Adrenal gland (tissue), 12 donors: ENCODE measurements around the gene ZSWIM6. TPM values are rescaled to one million over a fixed set of nuclear protein-coding genes. Genes with fewer than 3 reads are reported as not detected.

ENCODE experiments used
- DNase-seq, 7 donors: peaks; one replicate each; pipeline ENCODE4 v3.0.0-alpha.2; 2019 to 2020
- H3K27ac ChIP-seq, 5 donors: fragments of 200-600 bp; sonication (generic) in 4 of 5; 1 replicate in 3 of 5; 2 replicates in 2 of 5; pipeline versions ENCODE4 v1.5.1 to v1.8.0; 2016 to 2020; ENCODE audit warnings: mild to moderate bottlenecking in 1 of 5
- H3K27me3 ChIP-seq: fragments of 200-600 bp; 2 replicates; pipeline ENCODE4 v1.8.0; 2021
- H3K36me3 ChIP-seq, 2 donors: fragments of 200-600 bp; replicated peaks in 1 of 2; 1 replicate in 1 of 2; 2 replicates in 1 of 2; pipeline versions ENCODE4 v1.5.1 to v1.8.0; 2018 to 2022
- H3K4me1 ChIP-seq, 2 donors: fragments of 200-600 bp; replicated peaks in 1 of 2; 1 replicate in 1 of 2; 2 replicates in 1 of 2; pipeline versions ENCODE4 v1.5.1 to v1.8.0; 2018 to 2021
- H3K4me3 ChIP-seq, 4 donors: fragments of 200-600 bp; sonication (generic) in 3 of 4; one replicate each; pipeline ENCODE4 v1.5.1; 2016 to 2018
- H3K9me3 ChIP-seq, 3 donors: fragments of 200-600 bp; sonication (generic) in 1 of 3; replicated peaks in 1 of 3; 1 replicate in 2 of 3; 2 replicates in 1 of 3; pipeline versions ENCODE4 v1.5.1 to v1.8.0; 2016 to 2021
- POLR2A ChIP-seq, 2 donors: fragments of 450-650 bp; IDR thresholded peaks; one replicate each; pipeline ENCODE4 v1.6.1; 2017; ENCODE audit warnings: antibody characterized with exemption in 2 of 2, mild to moderate bottlenecking in 2 of 2, moderate library complexity in 1 of 2
- WGBS, 4 donors: extraction: QIAGEN DNeasy Blood & Tissue Kit in 2 of 4; methylation state at CpG; one replicate each; pipeline versions ENCODE4 v1.1.5 to v1.1.7; 2013 to 2017; 5-methylcytosine and 5-hydroxymethylcytosine counted together
- intact Hi-C, 2 donors: fragments of 100-400 bp; cut with DNase I; formaldehyde crosslinking; loops; one replicate each; pipeline versions ENCODE4 v1.14.1 to v1.15.0; 2022 to 2023
- polyA plus RNA-seq, 3 donors: library from polyadenylated mRNA; stranded (reverse); fragments of 200-250 nt in 2 of 3; fragments of 350-450 nt in 1 of 3; fragmentation: Illumina TruSeq in 1 of 3; extraction: RNeasy Lipid Tissue Mini Kit (QIAGEN cat#74804) in 1 of 3; gene quantifications; one replicate each; pipeline ENCODE4 v1.2.3, GENCODE V29; 2013 to 2014
- total RNA-seq, 9 donors: library from RNA; depleted of rRNA in 4 of 9; stranded (reverse); fragments of >200 nt in 4 of 9; fragments of 120-200 nt in 1 of 9; fragmentation: NEBNext Ultra II Directional in 1 of 9; extraction: Animal tissue kit (Norgen Biotek cat#: 25700) in 1 of 9; gene quantifications; one replicate each; pipeline versions ENCODE4 v1.1.0 to v1.2.4, GENCODE V29; 2013 to 2023
- TF ChIP-seq, protein P1 (sequence below), 6 experiments: fragments of 450-650 bp in 4 of 6; fragments of 200-600 bp in 2 of 6; sonication (generic) in 1 of 6; IDR thresholded peaks; 1 replicate in 5 of 6; 2 replicates in 1 of 6; pipeline versions ENCODE4 v1.5.1 to v1.8.0; 2016 to 2021; ENCODE audit warnings: antibody characterized with exemption in 6 of 6, mild to moderate bottlenecking in 2 of 6, moderate library complexity in 1 of 6
- donor health status: healthy with polysubstance abuse.
- donor health status: Bipolar disorder and iron deficiency.
- donor health status: DM: yes; HTN: yes; CAD: no.
- donor health status: DM: no; HTN: no; CAD: no.
- donor health status: DM: no; HTN: no; CAD: no.
- donor health status: DM: yes; HTN: yes; CAD: no.

ZSWIM6 gene
- total and polyA plus RNA-seq, 12 donors, result 5.5 to 14.6 (median 8.3) TPM

DNA sequence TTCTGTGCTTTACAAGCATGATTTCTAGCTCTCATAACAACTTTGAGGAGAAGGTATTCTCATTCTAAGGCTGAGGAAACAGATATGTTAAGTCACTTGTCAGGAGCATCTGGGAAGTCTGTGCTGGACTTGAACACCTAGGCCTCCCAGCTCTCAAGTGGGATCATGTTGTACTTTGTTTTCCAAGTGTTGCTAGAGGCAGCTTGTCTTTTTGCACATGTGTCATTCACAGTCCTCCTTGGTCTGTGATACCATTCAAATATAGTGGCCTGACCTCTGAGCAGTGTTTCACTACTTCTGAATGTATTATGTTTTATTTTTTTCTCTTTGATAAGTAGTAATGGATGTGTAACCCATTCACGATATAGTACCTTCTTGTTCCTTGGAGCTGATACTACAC is 21.2 kb downstream of the ZSWIM6 start:
- H3K9me3 ChIP-seq, result no peaks in the 10 kb centered on the region
- peak overlapping the region in 1 of 5 donors; percentile 14 for H3K27ac ChIP-seq
- H3K4me1 ChIP-seq, result peaks cover 11 to 42% of the 10 kb centered on the region in 2 donors
- TF ChIP-seq, protein P1, sequence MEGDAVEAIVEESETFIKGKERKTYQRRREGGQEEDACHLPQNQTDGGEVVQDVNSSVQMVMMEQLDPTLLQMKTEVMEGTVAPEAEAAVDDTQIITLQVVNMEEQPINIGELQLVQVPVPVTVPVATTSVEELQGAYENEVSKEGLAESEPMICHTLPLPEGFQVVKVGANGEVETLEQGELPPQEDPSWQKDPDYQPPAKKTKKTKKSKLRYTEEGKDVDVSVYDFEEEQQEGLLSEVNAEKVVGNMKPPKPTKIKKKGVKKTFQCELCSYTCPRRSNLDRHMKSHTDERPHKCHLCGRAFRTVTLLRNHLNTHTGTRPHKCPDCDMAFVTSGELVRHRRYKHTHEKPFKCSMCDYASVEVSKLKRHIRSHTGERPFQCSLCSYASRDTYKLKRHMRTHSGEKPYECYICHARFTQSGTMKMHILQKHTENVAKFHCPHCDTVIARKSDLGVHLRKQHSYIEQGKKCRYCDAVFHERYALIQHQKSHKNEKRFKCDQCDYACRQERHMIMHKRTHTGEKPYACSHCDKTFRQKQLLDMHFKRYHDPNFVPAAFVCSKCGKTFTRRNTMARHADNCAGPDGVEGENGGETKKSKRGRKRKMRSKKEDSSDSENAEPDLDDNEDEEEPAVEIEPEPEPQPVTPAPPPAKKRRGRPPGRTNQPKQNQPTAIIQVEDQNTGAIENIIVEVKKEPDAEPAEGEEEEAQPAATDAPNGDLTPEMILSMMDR (IDR thresholded peaks at IDR 0.05), result no peak
- no peak for TF ChIP-seq POLR2A (IDR thresholded peaks at IDR 0.05)
- WGBS, 4 donors, result 82 to 97% (median 96%) methylated on average over 1 of the region's 1 CpG
- no peaks in the 10 kb centered on the region for H3K36me3 ChIP-seq
- no peak overlapping the region for H3K4me3 ChIP-seq
- intact Hi-C loops, result no loop called here
- H3K27me3 ChIP-seq, result no peaks in the 10 kb centered on the region
- no peak for DNase-seq

GRCh38 chr5:61354199-61354598 is 22.1 kb downstream of the ZSWIM6 start:
- Histone ChIP-seq H3K27me3 (no peaks in the 10 kb centered on the region), H3K4me1 (peaks cover 11 to 35% of the 10 kb centered on the region in 2 donors), H3K27ac (no peak overlapping the region), H3K4me3 (no peak overlapping the region), H3K9me3 (no peaks in the 10 kb centered on the region), H3K36me3 (no peaks in the 10 kb centered on the region)
- no peak for TF ChIP-seq POLR2A (IDR thresholded peaks at IDR 0.05)
- TF ChIP-seq, protein P1 (IDR thresholded peaks at IDR 0.05), result no peak
- 91 to 98% (median 92%) methylated on average over 2 of the region's 2 CpGs for WGBS, 4 donors
- no peak for DNase-seq
- intact Hi-C loops, result no loop called here

DNA sequence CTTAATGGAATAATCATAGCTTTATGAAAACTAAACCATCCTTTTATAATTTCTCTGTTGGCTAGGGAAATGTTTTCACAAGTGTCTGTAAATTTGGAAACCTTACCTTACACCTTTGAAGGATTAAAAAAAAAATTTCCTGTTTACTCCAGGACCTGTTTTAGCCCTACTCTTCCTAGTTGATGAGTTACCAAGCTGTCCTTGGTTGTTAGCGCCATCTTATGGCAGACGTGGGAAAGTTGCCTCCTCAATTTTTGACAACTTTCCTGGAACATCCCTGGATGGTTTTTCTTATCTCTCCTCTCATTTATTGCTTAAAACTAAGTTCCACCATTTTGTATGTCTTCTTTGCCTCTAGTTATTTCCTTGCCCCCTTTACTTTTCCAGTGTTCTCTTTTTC is 25.7 kb downstream of the ZSWIM6 start:
- WGBS, 4 donors, result 45 to 51% (median 50%) methylated on average over 2 of the region's 2 CpGs
- H3K4me3 ChIP-seq, result no peak overlapping the region
- no peak overlapping the region for H3K27ac ChIP-seq
- DNase-seq, result no peak
- no peaks in the 10 kb centered on the region for H3K27me3 ChIP-seq
- no peaks in the 10 kb centered on the region for H3K9me3 ChIP-seq
- H3K36me3 ChIP-seq, result no peaks in the 10 kb centered on the region
- peaks cover 2 to 35% of the 10 kb centered on the region in 2 donors for H3K4me1 ChIP-seq
- intact Hi-C loops, result no loop called here
- TF ChIP-seq POLR2A (IDR thresholded peaks at IDR 0.05), result no peak
- TF ChIP-seq, protein P1 (IDR thresholded peaks at IDR 0.05), result peak in 1 of 6 experiments; percentile 11

- 83 to 100% (median 85%) methylated on average over 2 of the region's 2 CpGs for WGBS, 4 donors
- intact Hi-C loops, result no loop called here
- Histone ChIP-seq H3K27ac (no peak overlapping the region), H3K36me3 (no peaks in the 10 kb centered on the region), H3K4me3 (no peak overlapping the region), H3K27me3 (no peaks in the 10 kb centered on the region), H3K4me1 (peaks cover 0 to 32% of the 10 kb centered on the region in 2 donors), H3K9me3 (no peaks in the 10 kb centered on the region)
- no peak for DNase-seq
- TF ChIP-seq POLR2A (IDR thresholded peaks at IDR 0.05), result no peak
- TF ChIP-seq, protein P1 (IDR thresholded peaks at IDR 0.05), result no peak
Measured at GRCh38 chr5:61362796-61363368, 30.8 kb downstream of the ZSWIM6 start.
